Trophoblast cell (in vitro differentiated cells and primary cell): ENCODE results near the gene FOXL2.
A peak's percentile ranks its signal among the peaks of the same experiment; 100 is the strongest.

Experiments used
- DNase-seq, 2 donors: peaks; one replicate each; pipeline ENCODE4 v3.0.0-alpha.2; 2016
- H2AFZ ChIP-seq: 2 replicates; pipeline ENCODE4 v1.6.1; 2013; ENCODE audit warnings: low read length, moderate library complexity, mild to moderate bottlenecking; ENCODE audit not compliant: insufficient read depth, poor library complexity
- H2AK5ac ChIP-seq: 2 replicates; pipeline ENCODE4 v1.6.1; 2013; ENCODE audit warnings: mild to moderate bottlenecking, low read length
- H2BK120ac ChIP-seq: 2 replicates; pipeline ENCODE4 v1.6.1; 2013; ENCODE audit warnings: low read length, mild to moderate bottlenecking, moderate library complexity; ENCODE audit not compliant: insufficient read depth, poor library complexity
- H2BK12ac ChIP-seq: 2 replicates; pipeline ENCODE4 v1.6.1; 2013; ENCODE audit warnings: mild to moderate bottlenecking, low read length, moderate library complexity
- H2BK5ac ChIP-seq: 2 replicates; pipeline ENCODE4 v1.6.1; 2013; ENCODE audit warnings: low read length, low read depth, moderate library complexity, mild to moderate bottlenecking; ENCODE audit not compliant: poor library complexity
- H3K14ac ChIP-seq: 2 replicates; pipeline ENCODE4 v1.6.1; 2013; ENCODE audit warnings: mild to moderate bottlenecking, low read length
- H3K18ac ChIP-seq: 2 replicates; pipeline ENCODE4 v1.6.1; 2013; ENCODE audit warnings: mild to moderate bottlenecking, low read length
- H3K23ac ChIP-seq: 2 replicates; pipeline ENCODE4 v1.6.1; 2013; ENCODE audit warnings: low read length
- H3K27ac ChIP-seq: 2 replicates; pipeline ENCODE4 v1.5.1; 2013; ENCODE audit warnings: low read depth, mild to moderate bottlenecking, inconsistent platforms, low read length, moderate library complexity
- H3K27me3 ChIP-seq: 2 replicates; pipeline ENCODE4 v1.6.1; 2013; ENCODE audit warnings: inconsistent platforms, mild to moderate bottlenecking, low read length, moderate library complexity; ENCODE audit not compliant: insufficient read depth
- H3K36me3 ChIP-seq, 2 experiments: 1 replicate in 1 of 2; 2 replicates in 1 of 2; pipeline ENCODE4 v1.6.1; 2013; ENCODE audit warnings: low read length in 2 of 2, mild to moderate bottlenecking in 2 of 2, moderate library complexity in 1 of 2; ENCODE audit not compliant: insufficient read depth in 2 of 2, control insufficient read depth in 1 of 2
- H3K4ac ChIP-seq: 2 replicates; pipeline ENCODE4 v1.6.1; 2013; ENCODE audit warnings: low read depth, mild to moderate bottlenecking, low read length, moderate library complexity
- H3K4me1 ChIP-seq, 2 experiments: 1 replicate in 1 of 2; 2 replicates in 1 of 2; pipeline ENCODE4 v1.6.1; 2013; ENCODE audit warnings: low read length in 2 of 2, mild to moderate bottlenecking in 2 of 2, moderate library complexity in 1 of 2; ENCODE audit not compliant: insufficient read depth in 2 of 2, control insufficient read depth in 1 of 2
- H3K4me2 ChIP-seq: 2 replicates; pipeline ENCODE4 v1.6.1; 2013; ENCODE audit warnings: inconsistent platforms, mild to moderate bottlenecking, low read length, moderate library complexity
- H3K4me3 ChIP-seq: 2 replicates; pipeline ENCODE4 v1.5.1; 2013; ENCODE audit warnings: mild to moderate bottlenecking, low read depth, low read length, inconsistent platforms
- H3K79me1 ChIP-seq: one replicate; pipeline ENCODE4 v1.6.1; 2013; ENCODE audit warnings: low read length
- H3K79me2 ChIP-seq: 2 replicates; pipeline ENCODE4 v1.6.1; 2013; ENCODE audit warnings: low read length, mild to moderate bottlenecking; ENCODE audit not compliant: control insufficient read depth, insufficient read depth, poor library complexity
- H3K9ac ChIP-seq: 2 replicates; pipeline ENCODE4 v1.6.1; 2013; ENCODE audit warnings: mild to moderate bottlenecking, low read length
- H3K9me3 ChIP-seq: 2 replicates; pipeline ENCODE4 v1.6.1; 2013; ENCODE audit warnings: low read depth, mild to moderate bottlenecking, control low read depth, inconsistent platforms, low read length; ENCODE audit not compliant: insufficient read depth
- H4K12ac ChIP-seq: 2 replicates; pipeline ENCODE4 v1.6.1; 2013; ENCODE audit warnings: low read depth, mild to moderate bottlenecking, low read length, moderate library complexity
- H4K8ac ChIP-seq: 2 replicates; pipeline ENCODE4 v1.6.1; 2013; ENCODE audit warnings: low read depth, mild to moderate bottlenecking, low read length, moderate library complexity
- H4K91ac ChIP-seq: one replicate; pipeline ENCODE4 v1.6.1; 2013; ENCODE audit warnings: low read depth, mild to moderate bottlenecking, low read length, moderate library complexity
- WGBS: extraction: QIAGEN DNeasy Blood & Tissue Kit; methylation state at CpG from one replicate; pipeline ENCODE4 v1.1.7; 2013; ENCODE audit warnings: missing lambda C conversion rate; ENCODE audit not compliant: insufficient read length, insufficient coverage; ENCODE audit errors: extremely low coverage; 5-methylcytosine and 5-hydroxymethylcytosine counted together

FOXL2 gene

GRCh38 chr3:138914870-138915502 is 32.0 kb downstream of the FOXL2 start:
- no CpG with 5 or more reads among the region's 19 CpGs for WGBS
- no peaks in the 10 kb centered on the region for H3K27me3 ChIP-seq
- H4K8ac ChIP-seq, result peak overlapping the region; percentile 73
- no peak overlapping the region for H3K18ac ChIP-seq
- peak overlapping the region; percentile 10 for H2BK12ac ChIP-seq
- no peak overlapping the region for H4K91ac ChIP-seq
- peak overlapping the region; percentile 88 for H2AFZ ChIP-seq
- peaks cover 3% of the 10 kb centered on the region for H3K79me1 ChIP-seq
- no peaks in the 10 kb centered on the region for H3K9me3 ChIP-seq
- peak overlapping the region; percentile 100 for H3K4me2 ChIP-seq
- no peaks in the 10 kb centered on the region for H3K36me3 ChIP-seq
- H2AK5ac ChIP-seq, result no peak overlapping the region
- H3K79me2 ChIP-seq, result peaks cover 3% of the 10 kb centered on the region
- peak overlapping the region; percentile 75 for H3K9ac ChIP-seq
- no peak overlapping the region for H2BK120ac ChIP-seq
- DNase-seq, result peak; percentile 73 to 84
- peak overlapping the region; percentile 17 for H3K4ac ChIP-seq
- peaks cover 5 to 9% of the 10 kb centered on the region in 2 experiments for H3K4me1 ChIP-seq
- no peak overlapping the region for H3K23ac ChIP-seq
- H3K27ac ChIP-seq, result no peak overlapping the region
- peak overlapping the region; percentile 37 for H3K4me3 ChIP-seq
- peak overlapping the region; percentile 50 for H2BK5ac ChIP-seq
- H4K12ac ChIP-seq, result peak overlapping the region; percentile 63
- no peak overlapping the region for H3K14ac ChIP-seq

DNA sequence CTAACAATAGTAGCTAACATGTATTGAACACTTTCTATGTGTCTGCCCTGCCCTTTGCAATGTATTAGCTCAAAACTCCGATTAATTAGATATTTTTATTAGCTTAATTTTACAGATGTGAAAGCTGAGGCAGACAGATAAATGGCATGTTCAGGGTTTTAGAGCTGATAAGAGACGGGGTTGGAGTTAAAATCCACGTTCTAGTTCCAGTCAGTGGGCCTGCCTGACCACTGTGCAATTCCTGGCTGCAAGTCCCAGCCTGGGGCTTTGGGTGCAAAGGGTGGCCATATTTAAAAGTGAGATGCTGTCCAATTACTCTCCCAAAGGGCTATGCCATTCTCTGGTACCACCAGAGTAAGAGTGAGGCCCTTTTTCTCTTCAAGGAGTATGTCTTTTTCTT is 33.2 kb downstream of the FOXL2 start:
- H3K23ac ChIP-seq, result no peak overlapping the region
- no peak overlapping the region for H2AFZ ChIP-seq
- no peak for DNase-seq
- WGBS, result no CpG with 5 or more reads among the region's 3 CpGs
- H3K4me2 ChIP-seq, result no peak overlapping the region
- H3K36me3 ChIP-seq, result no peaks in the 10 kb centered on the region
- peaks cover 3% of the 10 kb centered on the region for H3K79me2 ChIP-seq
- H3K27me3 ChIP-seq, result no peaks in the 10 kb centered on the region
- no peak overlapping the region for H3K14ac ChIP-seq
- H2BK120ac ChIP-seq, result no peak overlapping the region
- peaks cover 5 to 9% of the 10 kb centered on the region in 2 experiments for H3K4me1 ChIP-seq
- no peak overlapping the region for H2BK5ac ChIP-seq
- no peak overlapping the region for H4K91ac ChIP-seq
- H3K4ac ChIP-seq, result no peak overlapping the region
- H3K9me3 ChIP-seq, result no peaks in the 10 kb centered on the region
- no peak overlapping the region for H4K8ac ChIP-seq
- H3K79me1 ChIP-seq, result peaks cover 3% of the 10 kb centered on the region
- no peak overlapping the region for H3K9ac ChIP-seq
- no peak overlapping the region for H3K27ac ChIP-seq
- H4K12ac ChIP-seq, result no peak overlapping the region
- no peak overlapping the region for H3K4me3 ChIP-seq
- H3K18ac ChIP-seq, result no peak overlapping the region
- H2BK12ac ChIP-seq, result no peak overlapping the region
- no peak overlapping the region for H2AK5ac ChIP-seq

GRCh38 chr3:138912237-138912636 is 34.7 kb downstream of the FOXL2 start:
- Histone ChIP-seq H3K27me3 (no peaks in the 10 kb centered on the region), H3K18ac (no peak overlapping the region), H3K14ac (no peak overlapping the region), H3K23ac (no peak overlapping the region), H3K79me2 (peaks cover 3% of the 10 kb centered on the region), H3K4me2 (no peak overlapping the region), H3K4me3 (no peak overlapping the region), H3K36me3 (no peaks in the 10 kb centered on the region), H3K79me1 (peaks cover 3% of the 10 kb centered on the region), H2BK12ac (no peak overlapping the region), H2BK120ac (no peak overlapping the region), H4K91ac (no peak overlapping the region), H3K4me1 (peaks cover 5 to 9% of the 10 kb centered on the region in 2 experiments), H4K12ac (no peak overlapping the region), H2AK5ac (no peak overlapping the region), H2AFZ (no peak overlapping the region), H3K27ac (no peak overlapping the region), H3K9me3 (no peaks in the 10 kb centered on the region), H4K8ac (no peak overlapping the region), H2BK5ac (no peak overlapping the region), H3K4ac (no peak overlapping the region), H3K9ac (no peak overlapping the region)
- WGBS, result no CpG with 5 or more reads among the region's 4 CpGs
- DNase-seq, result peak; percentile 48 to 66

GRCh38 chr3:138911621-138912020 is 35.3 kb downstream of the FOXL2 start:
- no peak overlapping the region for H4K12ac ChIP-seq
- H3K79me1 ChIP-seq, result peaks cover 3% of the 10 kb centered on the region
- no CpG with 5 or more reads among the region's 1 CpG for WGBS
- H3K27ac ChIP-seq, result no peak overlapping the region
- H3K9me3 ChIP-seq, result no peaks in the 10 kb centered on the region
- H2AK5ac ChIP-seq, result no peak overlapping the region
- no peak overlapping the region for H4K91ac ChIP-seq
- H4K8ac ChIP-seq, result no peak overlapping the region
- no peak overlapping the region for H2AFZ ChIP-seq
- no peaks in the 10 kb centered on the region for H3K27me3 ChIP-seq
- H3K4me1 ChIP-seq, result peaks cover 5 to 9% of the 10 kb centered on the region in 2 experiments
- H3K4me2 ChIP-seq, result no peak overlapping the region
- no peak overlapping the region for H3K14ac ChIP-seq
- H2BK12ac ChIP-seq, result no peak overlapping the region
- no peak overlapping the region for H2BK120ac ChIP-seq
- no peaks in the 10 kb centered on the region for H3K36me3 ChIP-seq
- peaks cover 3% of the 10 kb centered on the region for H3K79me2 ChIP-seq
- H3K9ac ChIP-seq, result no peak overlapping the region
- H3K4me3 ChIP-seq, result no peak overlapping the region
- H3K4ac ChIP-seq, result no peak overlapping the region
- DNase-seq, result peak in 1 of 2 donors; percentile 63
- no peak overlapping the region for H3K18ac ChIP-seq
- no peak overlapping the region for H2BK5ac ChIP-seq
- no peak overlapping the region for H3K23ac ChIP-seq
